Urinary bladder (tissue), 4 donors: ENCODE results near the gene CEP131. TPM values are rescaled to one million over a fixed set of nuclear protein-coding genes. Genes with fewer than 3 reads are reported as not detected.
"Not testable (repeated sequence)": the region's sequence is repeated elsewhere in the genome, so short reads cannot be mapped to it uniquely, and the experiment has no call there.

Source experiments
- DNase-seq: peaks from one replicate; pipeline ENCODE4 v3.0.0-alpha.2; 2015; ENCODE audit errors: extremely low spot score
- H3K27ac ChIP-seq: one replicate; pipeline ENCODE4 v1.5.1; 2013; ENCODE audit warnings: low read depth, mild to moderate bottlenecking, moderate library complexity
- H3K36me3 ChIP-seq: one replicate; pipeline ENCODE4 v1.6.1; 2013; ENCODE audit warnings: mild to moderate bottlenecking, moderate library complexity; ENCODE audit not compliant: insufficient read depth
- H3K4me1 ChIP-seq: one replicate; pipeline ENCODE4 v1.6.1; 2013; ENCODE audit warnings: mild to moderate bottlenecking, moderate library complexity; ENCODE audit not compliant: insufficient read depth
- H3K4me3 ChIP-seq: one replicate; pipeline ENCODE4 v1.5.1; 2013; ENCODE audit warnings: low read depth, low read length
- WGBS: extraction: QIAGEN DNeasy Blood & Tissue Kit; methylation state at CpG from one replicate; pipeline ENCODE4 v1.1.7; 2013; 5-methylcytosine and 5-hydroxymethylcytosine counted together
- polyA plus RNA-seq: library from polyadenylated mRNA; stranded (reverse); fragments of 200-250 nt; gene quantifications from one replicate; pipeline ENCODE4 v1.2.3, GENCODE V29; 2013
- total RNA-seq: library from RNA; depleted of rRNA; stranded (reverse); fragments of >200 nt; gene quantifications from one replicate; pipeline ENCODE4 v1.2.3, GENCODE V29; 2014
- donor health status: healthy with polysubstance abuse.
- donor health status: healthy.

CEP131 gene
- total and polyA plus RNA-seq, 2 donors: 5.9 to 10.8 TPM

DNA sequence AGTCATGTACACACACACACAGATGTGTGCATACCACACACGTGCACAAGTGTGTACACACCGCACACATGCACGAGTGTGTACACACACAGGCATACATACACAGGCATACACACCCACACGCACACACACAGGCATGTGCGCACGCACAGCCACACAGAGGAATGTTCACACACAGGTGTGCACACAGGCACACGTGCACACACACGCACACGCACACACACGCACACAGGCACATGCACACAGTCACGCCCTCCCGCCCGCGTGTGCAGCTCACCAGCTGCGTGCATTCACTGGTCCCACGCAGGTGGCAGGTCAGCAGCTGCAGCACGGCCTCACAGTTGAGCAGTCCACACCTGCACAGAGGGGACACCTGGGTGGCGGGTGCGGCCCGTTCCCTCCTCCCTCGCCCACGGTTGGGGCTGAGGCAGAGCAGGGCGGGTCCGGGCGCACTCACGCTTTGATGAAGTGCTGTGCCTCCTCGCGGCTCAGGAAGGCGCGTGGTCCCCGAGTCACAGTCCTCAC is 8.4 kb upstream of the CEP131 start:
- Histone ChIP-seq H3K4me3 (no peak overlapping the region), H3K4me1 (no peaks in the 10 kb centered on the region), H3K27ac (no peak overlapping the region), H3K36me3 (peaks cover 6% of the 10 kb centered on the region)
- DNase-seq: no peak
- 90% methylated on average over 31 of the region's 31 CpGs for WGBS

DNA sequence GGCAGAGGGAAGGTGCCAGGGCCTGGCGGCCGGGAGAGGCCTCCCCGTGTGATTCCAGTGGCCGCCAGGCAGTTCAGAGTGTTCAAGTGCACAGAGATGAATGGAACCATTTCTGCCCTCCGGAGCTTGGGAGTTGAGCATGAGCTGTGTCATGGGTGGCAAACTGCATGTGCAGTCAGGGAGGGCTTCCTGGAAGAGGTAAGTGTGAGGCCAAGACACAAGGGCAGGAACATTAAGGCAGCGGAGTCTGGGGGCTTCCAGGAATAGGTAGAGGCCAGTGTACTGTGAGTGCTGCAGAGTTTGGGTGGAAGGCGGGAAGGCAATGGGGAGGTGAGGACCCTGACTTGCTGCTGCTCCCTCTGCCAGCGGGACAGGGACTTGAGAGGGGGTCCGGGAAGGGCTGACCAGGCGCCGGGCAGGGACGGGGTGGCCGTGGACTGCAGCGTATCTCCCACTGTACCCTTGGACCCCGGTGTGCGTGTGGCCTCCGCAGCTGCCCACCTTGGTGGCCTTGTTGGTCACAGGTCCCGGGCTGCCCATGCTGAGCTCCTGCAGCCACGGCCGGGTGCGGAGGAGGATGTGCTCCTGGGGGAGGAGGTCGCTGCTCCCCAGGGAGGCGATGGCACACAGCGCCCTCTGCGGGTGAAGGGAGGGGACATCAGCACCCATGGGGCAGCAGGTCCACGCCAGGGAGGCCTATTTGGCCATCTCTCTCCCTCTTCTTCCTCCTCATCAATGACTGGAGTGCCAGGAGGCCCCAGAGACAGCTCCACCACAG is 7.5 kb upstream of the CEP131 start:
- Histone ChIP-seq H3K4me1 (no peaks in the 10 kb centered on the region), H3K36me3 (peaks cover 6% of the 10 kb centered on the region), H3K4me3 (no peak overlapping the region), H3K27ac (no peak overlapping the region)
- no peak for DNase-seq
- WGBS: 92% methylated on average over 26 of the region's 26 CpGs

- H3K27ac ChIP-seq: no peak overlapping the region
- no peak overlapping the region for H3K4me3 ChIP-seq
- peaks cover 6% of the 10 kb centered on the region for H3K36me3 ChIP-seq
- no peak for DNase-seq
- whole genome bisulfite sequencing: 94% methylated on average over 14 of the region's 14 CpGs
- no peaks in the 10 kb centered on the region for H3K4me1 ChIP-seq
Observed at GRCh38 chr17:81229666-81229920, 6.8 kb upstream of the CEP131 start.

DNA sequence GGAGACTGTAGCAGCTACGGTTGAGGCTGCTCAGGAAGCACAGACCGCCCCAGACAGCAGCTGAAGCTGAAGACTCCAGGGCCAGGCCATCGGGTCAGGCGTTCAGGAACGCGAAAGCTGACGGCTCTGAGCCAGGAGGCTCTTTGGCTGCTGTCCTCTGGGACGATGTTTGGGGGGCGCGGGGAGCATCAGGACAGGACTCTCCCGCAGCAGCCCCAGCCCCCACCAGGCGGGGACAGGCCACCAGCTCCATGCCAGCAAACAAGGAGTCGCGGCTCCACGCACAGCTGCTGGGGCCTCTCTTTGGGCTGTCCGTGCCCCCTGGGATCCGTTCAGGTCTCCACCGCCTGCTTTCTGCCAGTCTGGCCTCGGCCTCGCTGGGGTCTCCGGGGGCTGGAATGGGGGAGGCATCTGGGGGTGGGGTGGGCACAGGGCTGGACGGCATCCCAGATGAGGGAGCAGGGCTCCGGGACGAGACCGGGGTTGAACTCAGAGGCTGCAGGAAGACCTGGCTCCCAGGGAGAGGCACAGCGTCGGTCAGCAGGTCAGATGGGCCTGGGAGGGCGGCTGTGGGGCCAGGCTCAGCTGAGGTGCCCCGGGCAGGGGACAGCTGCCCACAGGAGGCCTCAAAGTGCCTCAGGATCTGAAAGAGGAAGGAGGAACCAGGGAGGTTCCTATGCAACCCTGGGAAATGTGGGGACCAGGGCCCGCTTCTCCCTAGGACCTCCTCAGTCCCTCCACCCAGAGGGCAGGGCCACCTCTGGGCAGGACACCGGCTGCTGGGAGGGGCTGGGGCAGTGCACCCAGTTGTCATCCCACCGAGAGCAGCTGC is 6.3 kb upstream of the CEP131 start:
- no peaks in the 10 kb centered on the region for H3K4me1 ChIP-seq
- peaks cover 6% of the 10 kb centered on the region for H3K36me3 ChIP-seq
- whole genome bisulfite sequencing: 86% methylated on average over 32 of the region's 32 CpGs
- H3K4me3 ChIP-seq: no peak overlapping the region
- no peak overlapping the region for H3K27ac ChIP-seq
- no peak for DNase-seq

- Histone ChIP-seq H3K27ac (no peak overlapping the region), H3K4me1 (no peaks in the 10 kb centered on the region), H3K4me3 (no peak overlapping the region), H3K36me3 (peaks cover 6% of the 10 kb centered on the region)
- DNase-seq: no peak
- WGBS: 78% methylated on average over 9 of the region's 9 CpGs
Observed at GRCh38 chr17:81228420-81228819, 5.7 kb upstream of the CEP131 start.

DNA sequence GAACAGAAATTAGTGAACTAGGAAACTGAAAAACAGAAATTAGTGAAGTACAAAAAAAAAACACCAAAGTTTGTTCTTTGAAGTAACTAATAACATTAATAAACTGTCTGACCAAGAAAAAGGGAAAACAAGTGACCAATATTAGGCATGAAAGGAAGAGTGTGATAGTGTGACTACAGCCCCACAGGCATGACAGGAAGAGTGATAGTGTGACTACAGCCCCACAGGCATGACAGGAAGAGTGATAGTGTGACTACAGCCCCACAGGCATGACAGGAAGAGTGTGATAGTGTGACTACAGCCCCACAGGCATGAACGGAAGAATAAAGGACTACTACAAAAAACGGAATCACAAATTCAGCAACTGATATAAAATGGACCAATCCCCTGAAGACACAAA is 4.9 kb upstream of the CEP131 start:
- DNase-seq, H3K4me3 ChIP-seq, H3K27ac ChIP-seq, H3K4me1 ChIP-seq, H3K36me3 ChIP-seq: not testable (repeated sequence)
- 85% methylated on average over 2 of the region's 2 CpGs for WGBS

GRCh38 chr17:81223762-81224130 is 981 bp upstream of the CEP131 start:
- DNase-seq: no peak
- H3K27ac ChIP-seq: no peak overlapping the region
- no peaks in the 10 kb centered on the region for H3K36me3 ChIP-seq
- WGBS: 25% methylated on average over 11 of the region's 11 CpGs
- no peaks in the 10 kb centered on the region for H3K4me1 ChIP-seq
- no peak overlapping the region for H3K4me3 ChIP-seq

GRCh38 chr17:81222620-81222905 is 202 bp downstream of the CEP131 start:
- DNase-seq: no peak
- Histone ChIP-seq H3K4me1 (no peaks in the 10 kb centered on the region), H3K4me3 (peak overlapping the region; percentile 88), H3K27ac (no peak overlapping the region), H3K36me3 (no peaks in the 10 kb centered on the region)
- WGBS: under 1% methylated on average over 30 of the region's 30 CpGs

DNA sequence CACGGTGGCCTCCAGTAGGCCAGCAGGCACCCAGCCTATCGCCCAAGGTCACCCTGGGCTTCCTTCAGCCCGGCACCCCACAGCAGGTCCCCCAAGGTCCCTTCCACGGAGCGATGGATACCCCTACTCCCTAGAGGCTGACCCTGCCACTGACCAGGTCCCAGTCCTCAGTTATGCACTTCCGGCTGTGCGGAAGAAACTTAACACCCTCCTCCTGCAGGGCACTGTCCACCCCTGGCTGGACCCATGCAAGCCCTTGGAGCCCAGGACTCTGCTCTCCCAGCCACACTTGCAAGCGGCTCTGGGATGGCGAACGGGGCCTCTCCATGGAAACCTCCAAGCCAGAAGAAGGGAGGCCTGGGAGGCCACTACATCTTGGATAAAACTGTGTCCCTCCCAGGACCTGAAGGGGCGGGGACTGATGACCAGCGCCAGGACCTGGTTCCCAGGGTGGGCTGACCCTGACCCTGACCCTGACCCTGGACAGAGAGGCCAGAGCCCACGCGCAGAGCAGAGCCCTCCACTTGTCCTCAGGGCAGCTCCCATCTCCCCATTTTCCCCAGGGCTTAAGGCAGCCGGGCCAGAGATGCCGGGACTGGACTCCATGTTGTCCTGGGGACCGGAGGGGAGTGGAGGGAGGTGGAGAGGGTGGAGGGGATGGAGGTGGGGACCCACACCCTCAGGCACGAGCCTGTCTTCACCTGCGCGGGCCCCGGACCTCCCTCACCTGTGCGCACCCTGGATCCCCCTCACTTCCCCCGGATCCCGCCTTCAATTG is 734 bp downstream of the CEP131 start:
- Histone ChIP-seq H3K4me3 (peak overlapping the region; percentile 88), H3K4me1 (no peaks in the 10 kb centered on the region), H3K27ac (no peak overlapping the region), H3K36me3 (no peaks in the 10 kb centered on the region)
- WGBS: 17% methylated on average over 24 of the region's 24 CpGs
- DNase-seq: no peak

DNA sequence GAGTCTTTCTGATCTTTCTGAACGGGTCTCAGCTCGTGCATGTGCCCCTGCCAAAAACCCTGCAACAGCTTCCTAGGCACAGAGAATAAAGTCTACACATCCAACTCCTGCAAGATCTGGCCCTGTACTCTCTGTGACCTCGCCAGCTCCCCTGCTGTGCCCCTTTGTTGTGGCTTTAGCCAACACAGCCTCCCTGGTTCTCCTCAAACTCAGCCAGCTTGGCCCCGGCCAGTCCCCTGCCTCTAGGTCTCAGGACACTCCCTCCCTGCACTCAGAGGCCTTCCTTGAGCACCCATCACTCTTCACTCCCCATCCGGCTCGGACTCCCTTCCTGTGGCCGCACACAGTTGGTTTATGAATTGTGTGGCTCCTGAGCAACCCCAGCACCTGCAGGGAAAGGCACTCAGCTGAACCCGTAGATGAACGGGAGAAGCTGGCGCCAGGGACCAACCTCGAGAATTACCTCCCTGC is 1.4 kb downstream of the CEP131 start:
- DNase-seq: no peak
- Histone ChIP-seq H3K27ac (no peak overlapping the region), H3K4me1 (no peaks in the 10 kb centered on the region), H3K36me3 (no peaks in the 10 kb centered on the region), H3K4me3 (no peak overlapping the region)
- whole genome bisulfite sequencing: 74% methylated on average over 11 of the region's 11 CpGs

DNA sequence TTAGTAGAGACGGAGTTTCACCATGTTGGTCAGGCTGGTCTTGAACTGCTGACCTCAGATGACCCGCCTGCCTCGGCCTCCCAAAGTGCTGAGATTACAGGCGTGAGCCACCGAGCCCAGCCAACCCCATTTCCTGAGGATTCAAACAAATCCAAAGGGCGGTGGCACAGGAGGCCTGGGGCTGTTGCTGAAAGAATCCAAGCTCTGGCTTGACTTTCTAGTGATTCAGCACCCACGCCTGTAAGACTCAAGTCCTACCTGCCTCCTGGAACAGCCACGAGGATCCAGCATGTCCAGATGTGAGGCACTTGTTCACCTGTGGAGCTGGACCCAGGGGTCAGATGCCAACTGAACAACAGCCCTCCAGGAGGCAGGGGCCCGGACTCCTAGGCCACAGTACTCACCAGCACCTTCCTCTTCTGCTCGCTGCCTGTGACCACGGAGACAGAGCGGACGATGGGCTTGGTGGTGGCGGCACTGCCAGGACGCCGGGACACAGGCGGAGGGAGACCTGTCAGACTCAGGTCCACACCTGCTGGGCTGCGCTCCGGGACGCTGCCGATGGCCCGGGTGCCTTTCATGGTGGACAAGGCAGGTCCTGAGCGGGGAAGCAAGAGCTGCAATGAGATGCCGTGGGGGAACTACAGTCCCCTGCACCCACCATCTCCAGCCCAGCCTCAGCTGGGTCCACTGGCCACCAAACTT is 3.1 kb downstream of the CEP131 start:
- no peak for DNase-seq
- WGBS: 95% methylated on average over 24 of the region's 24 CpGs
- H3K36me3 ChIP-seq: no peaks in the 10 kb centered on the region
- no peak overlapping the region for H3K4me3 ChIP-seq
- H3K27ac ChIP-seq: no peak overlapping the region
- H3K4me1 ChIP-seq: no peaks in the 10 kb centered on the region

- H3K36me3 ChIP-seq: no peaks in the 10 kb centered on the region
- WGBS: 97% methylated on average over 11 of the region's 11 CpGs
- no peaks in the 10 kb centered on the region for H3K4me1 ChIP-seq
- H3K4me3 ChIP-seq: no peak overlapping the region
- DNase-seq: no peak
- no peak overlapping the region for H3K27ac ChIP-seq
Observed at GRCh38 chr17:81218991-81219390, 3.8 kb downstream of the CEP131 start.

- Histone ChIP-seq H3K36me3 (no peaks in the 10 kb centered on the region), H3K4me1 (no peaks in the 10 kb centered on the region), H3K4me3 (no peak overlapping the region), H3K27ac (no peak overlapping the region)
- 90% methylated on average over 13 of the region's 13 CpGs for WGBS
- no peak for DNase-seq
Observed at GRCh38 chr17:81218459-81218858, 4.3 kb downstream of the CEP131 start.
